Panc1 (cell line): Measurements from ENCODE around the gene GLE1.

Experiments used
- CTCF ChIP-seq: fragments of 450-650 bp; IDR thresholded peaks from 2 replicates; pipeline ENCODE4 v1.5.1; 2017; ENCODE audit warnings: mild to moderate bottlenecking
- POLR2AphosphoS5 ChIP-seq: IDR thresholded peaks from 2 replicates; pipeline ENCODE4 v1.6.1; 2012; ENCODE audit warnings: mild to moderate bottlenecking, low read depth, low read length, moderate library complexity
- REST ChIP-seq, 2 experiments: IDR thresholded peaks; 2 replicates each; pipeline ENCODE4 v1.6.1; 2011 to 2012; ENCODE audit warnings: low read depth in 2 of 2, control low read depth in 1 of 2, low read length in 1 of 2, mild to moderate bottlenecking in 1 of 2, moderate library complexity in 1 of 2; ENCODE audit not compliant: insufficient read depth in 1 of 2
- SIN3A ChIP-seq: IDR thresholded peaks from 2 replicates; pipeline ENCODE4 v1.6.1; 2012; ENCODE audit warnings: low read depth, mild to moderate bottlenecking, low read length, moderate library complexity, borderline replicate concordance; ENCODE audit not compliant: insufficient read depth

- TF ChIP-seq CTCF: no peak
- TF ChIP-seq REST (IDR thresholded peaks at IDR 0.05; ENCODE audit: insufficient read depth in 1 of 2, low read depth in 2 of 2, low read length in 1 of 2): no peak
- no peak for TF ChIP-seq POLR2AphosphoS5
- TF ChIP-seq SIN3A: no peak
Observed at GRCh38 chr9:128580731-128581130, 76.2 kb downstream of the GLE1 start.
